T-helper 22 cell (primary cell): ENCODE measurements around the gene UBE2D4.
"Not testable (repeated sequence)": the region's sequence is repeated elsewhere in the genome, so short reads cannot be mapped to it uniquely, and the experiment has no call there.

Source experiments
- DNase-seq: peaks from one replicate; pipeline ENCODE4 v3.0.0-alpha.2; 2020; ENCODE audit warnings: low read depth

UBE2D4 gene

GRCh38 chr7:43925984-43926797 is at the start of gene UBE2D4:
Gene UBE2D4, plus strand, starts transcription at chr7:43926436. Its CDS starts 97 bp downstream, at chr7:43926533.
- peak; percentile 75 for DNase-seq

GRCh38 chr7:43876976-43877745 is 49.1 kb upstream of the UBE2D4 start:
- DNase-seq, result no peak

- no peak for DNase-seq
Measured at GRCh38 chr7:43877968-43878864, 48.0 kb upstream of the UBE2D4 start.

GRCh38 chr7:43878867-43879266 is 47.4 kb upstream of the UBE2D4 start:
- no peak for DNase-seq

- no peak for DNase-seq
Measured at GRCh38 chr7:43879477-43879876, 46.8 kb upstream of the UBE2D4 start.

GRCh38 chr7:43880596-43880995 is 45.6 kb upstream of the UBE2D4 start:
- DNase-seq, result no peak

GRCh38 chr7:43884209-43884608 is 42.0 kb upstream of the UBE2D4 start:
- no peak for DNase-seq

GRCh38 chr7:43884617-43885016 is 41.6 kb upstream of the UBE2D4 start:
- no peak for DNase-seq

GRCh38 chr7:43888993-43889945 is 37.0 kb upstream of the UBE2D4 start:
- no peak for DNase-seq

- DNase-seq, result no peak
Measured at GRCh38 chr7:43890468-43890867, 35.8 kb upstream of the UBE2D4 start.

GRCh38 chr7:43891069-43891955 is 34.9 kb upstream of the UBE2D4 start:
- DNase-seq, result no peak

- no peak for DNase-seq
Measured at GRCh38 chr7:43895847-43896415, 30.3 kb upstream of the UBE2D4 start.

- DNase-seq, result not testable (repeated sequence)
Measured at GRCh38 chr7:43898571-43898970, 27.7 kb upstream of the UBE2D4 start.

- no peak for DNase-seq
Measured at GRCh38 chr7:43902542-43903054, 23.6 kb upstream of the UBE2D4 start.

- no peak for DNase-seq
Measured at GRCh38 chr7:43904533-43905208, 21.6 kb upstream of the UBE2D4 start.

GRCh38 chr7:43905209-43905946 is 20.9 kb upstream of the UBE2D4 start:
- no peak for DNase-seq

- no peak for DNase-seq
Measured at GRCh38 chr7:43905956-43906330, 20.3 kb upstream of the UBE2D4 start.

GRCh38 chr7:43906331-43907010 is 19.8 kb upstream of the UBE2D4 start, which contains the start of gene URGCP:
Gene URGCP, minus strand, starts transcription at chr7:43906596. Its CDS starts 21 bp downstream, at chr7:43906575.
- DNase-seq, result peak; percentile 23
